ENCODE measurements around the gene PSTPIP1. TPM values are rescaled to one million over a fixed set of nuclear protein-coding genes. Genes with fewer than 3 reads are reported as not detected.
A peak's percentile ranks its signal among the peaks of the same experiment; 100 is the strongest.

The PSTPIP1 gene
- 100 to 1,000 TPM; 225 to 233 TPM for total RNA-seq
- polyA plus RNA-seq: 10 to 100 TPM; 62.4 to 63.3 TPM

- peaks cover 56% of the 10 kb centered on the region for H3K4me1 ChIP-seq (ENCODE audit: insufficient read depth, low read length)
These were observed at the start of gene PSTPIP1 for GRCh38 chr15:76994971-76995945. Gene PSTPIP1 (plus strand): TSS chr15:76995126. CDS start chr15:76995574, 448 bp downstream.

GRCh38 chr15:76945494-76946093, 49.3 kb upstream of the PSTPIP1 start:
- H3K4me1 Mint-ChIP-seq: peaks cover 0 to 6% (median 4%) of the 10 kb centered on the region in 4 donors
- peaks cover 5% of the 10 kb centered on the region for H3K36me3 ChIP-seq (ENCODE audit: insufficient read depth, low read length)
- peaks cover 33 to 51% of the 10 kb centered on the region in 2 donors for H3K36me3 Mint-ChIP-seq
- no peaks in the 10 kb centered on the region for H3K27me3 Mint-ChIP-seq
- no peaks in the 10 kb centered on the region for H3K9me3 ChIP-seq (ENCODE audit: control insufficient read depth in 1 of 2, low read length in 2 of 2)
- intact Hi-C loops (cut with micrococcal nuclease): no loop called here
- H3K4me1 ChIP-seq (ENCODE audit: insufficient read depth, low read length): no peaks in the 10 kb centered on the region
- H3K27me3 ChIP-seq (ENCODE audit: insufficient read depth, low read length): no peaks in the 10 kb centered on the region
- H3K4me3 ChIP-seq (ENCODE audit: low read length in 2 of 2): no peak overlapping the region
- H3K9me3 Mint-ChIP-seq: peaks cover 0 to 2% (median 0%) of the 10 kb centered on the region in 8 donors
- no peak for DNase-seq
- H3K27ac Mint-ChIP-seq: peak overlapping the region in 1 of 7 donors; percentile 9
- CTCF ChIA-PET (ENCODE audit: partially characterized antibody): no interaction called here
- H3K27ac ChIP-seq (ENCODE audit: low read depth, low read length): no peak overlapping the region
- POLR2A ChIA-PET (ENCODE audit: partially characterized antibody): no interaction called here
- no peak overlapping the region for H3K4me3 Mint-ChIP-seq

More at GRCh38 chr15:76994971-76995945, at the start of gene PSTPIP1:
- POLR2A ChIA-PET (ENCODE audit: partially characterized antibody): interaction anchor here (0.7 to 9.4 kb wide), 28 partner anchors 8 to 684 kb away, joined by 3 to 472 read pairs (median 4); partner anchors contain the start of genes ETFA, HMG20A, RCN2 and SCAPER
- peaks cover 4 to 27% of the 10 kb centered on the region in 2 donors for H3K36me3 Mint-ChIP-seq
- no peaks in the 10 kb centered on the region for H3K27me3 Mint-ChIP-seq
- H3K36me3 ChIP-seq (ENCODE audit: insufficient read depth, low read length): peaks cover 9% of the 10 kb centered on the region
- H3K4me3 Mint-ChIP-seq: peak within 1 kb of the TSS; percentile 94 to 97 (median 96)
- DNase-seq: peak; percentile 65 to 76 (median 74)
- H3K27ac Mint-ChIP-seq: peak within 1 kb of the TSS; percentile 92 to 97 (median 96)
- CTCF ChIA-PET (ENCODE audit: partially characterized antibody): interaction anchor here (0.9 to 6.6 kb wide), 11 partner anchors 10 to 128 kb away, joined by 3 to 69 read pairs (median 5); partner anchors contain the start of gene RCN2
- peak within 1 kb of the TSS; percentile 94 to 96 for H3K4me3 ChIP-seq (ENCODE audit: low read length in 2 of 2)
- H3K9me3 Mint-ChIP-seq: peaks cover 0 to 2% (median 0%) of the 10 kb centered on the region in 8 donors
- no peaks in the 10 kb centered on the region for H3K27me3 ChIP-seq (ENCODE audit: insufficient read depth, low read length)
- H3K9me3 ChIP-seq (ENCODE audit: control insufficient read depth in 1 of 2, low read length in 2 of 2): no peaks in the 10 kb centered on the region
- H3K27ac ChIP-seq (ENCODE audit: low read depth, low read length): peak within 1 kb of the TSS; percentile 79
- peaks cover 38 to 92% (median 52%) of the 10 kb centered on the region in 4 donors for H3K4me1 Mint-ChIP-seq
- intact Hi-C loops (cut with micrococcal nuclease): loop anchor here (1.0 to 2.0 kb wide), 5 partner anchors 8 to 76 kb away; partner anchors contain the start of genes RCN2 and TSPAN3

GRCh38 chr15:76947454-76947853, 47.5 kb upstream of the PSTPIP1 start:
- no peak for DNase-seq
- Histone ChIP-seq H3K9me3 (ENCODE audit: control insufficient read depth in 1 of 2, low read length in 2 of 2) (no peaks in the 10 kb centered on the region), H3K36me3 (ENCODE audit: insufficient read depth, low read length) (peaks cover 5% of the 10 kb centered on the region), H3K27me3 (ENCODE audit: insufficient read depth, low read length) (no peaks in the 10 kb centered on the region), H3K4me3 (ENCODE audit: low read length in 2 of 2) (no peak overlapping the region), H3K27ac (ENCODE audit: low read depth, low read length) (no peak overlapping the region), H3K4me1 (ENCODE audit: insufficient read depth, low read length) (no peaks in the 10 kb centered on the region)
- H3K36me3 Mint-ChIP-seq: peaks cover 37 to 52% of the 10 kb centered on the region in 2 donors
- CTCF ChIA-PET (ENCODE audit: partially characterized antibody): interaction anchor here (0.9 to 1.3 kb wide), 2 partner anchors 33 to 78 kb away, joined by 3 to 4 read pairs; no protein-coding TSS in a partner anchor
- H3K9me3 Mint-ChIP-seq: peaks cover 0 to 2% (median 0%) of the 10 kb centered on the region in 8 donors
- H3K27me3 Mint-ChIP-seq: no peaks in the 10 kb centered on the region
- H3K4me3 Mint-ChIP-seq: no peak overlapping the region
- POLR2A ChIA-PET (ENCODE audit: partially characterized antibody): interaction anchor here (0.9 to 1.4 kb wide), 3 partner anchors 12 to 469 kb away, joined by 3 to 5 read pairs (median 3); partner anchors contain the start of gene SCAPER
- H3K27ac Mint-ChIP-seq: peak overlapping the region in 2 of 7 donors; percentile 20 to 73
- intact Hi-C loops (cut with micrococcal nuclease): no loop called here
- H3K4me1 Mint-ChIP-seq: peaks cover 7 to 13% (median 10%) of the 10 kb centered on the region in 4 donors

GRCh38 chr15:76951220-76951619, 43.7 kb upstream of the PSTPIP1 start:
- H3K4me3 Mint-ChIP-seq: no peak overlapping the region
- H3K27me3 ChIP-seq (ENCODE audit: insufficient read depth, low read length): no peaks in the 10 kb centered on the region
- H3K4me1 ChIP-seq (ENCODE audit: insufficient read depth, low read length): no peaks in the 10 kb centered on the region
- no peaks in the 10 kb centered on the region for H3K27me3 Mint-ChIP-seq
- peaks cover 6 to 13% (median 8%) of the 10 kb centered on the region in 4 donors for H3K4me1 Mint-ChIP-seq
- H3K36me3 Mint-ChIP-seq: peaks cover 21 to 31% of the 10 kb centered on the region in 2 donors
- no peaks in the 10 kb centered on the region for H3K36me3 ChIP-seq (ENCODE audit: insufficient read depth, low read length)
- intact Hi-C loops (cut with micrococcal nuclease): no loop called here
- CTCF ChIA-PET (ENCODE audit: partially characterized antibody): interaction anchor here (1.2 kb wide), 1 partner anchor 10 kb away, joined by 4 read pairs; no protein-coding TSS in a partner anchor
- POLR2A ChIA-PET (ENCODE audit: partially characterized antibody): no interaction called here
- H3K9me3 ChIP-seq (ENCODE audit: control insufficient read depth in 1 of 2, low read length in 2 of 2): no peaks in the 10 kb centered on the region
- no peak overlapping the region for H3K4me3 ChIP-seq (ENCODE audit: low read length in 2 of 2)
- H3K27ac Mint-ChIP-seq: peak overlapping the region in 4 of 7 donors; percentile 25 to 57 (median 50)
- no peaks in the 10 kb centered on the region for H3K9me3 Mint-ChIP-seq
- peak in 1 of 5 donors; percentile 6 for DNase-seq
- H3K27ac ChIP-seq (ENCODE audit: low read depth, low read length): no peak overlapping the region

- H3K4me1 Mint-ChIP-seq: peaks cover 6 to 7% (median 7%) of the 10 kb centered on the region in 4 donors
- no peaks in the 10 kb centered on the region for H3K4me1 ChIP-seq (ENCODE audit: insufficient read depth, low read length)
- no peaks in the 10 kb centered on the region for H3K27me3 ChIP-seq (ENCODE audit: insufficient read depth, low read length)
- no peaks in the 10 kb centered on the region for H3K9me3 Mint-ChIP-seq
- no peaks in the 10 kb centered on the region for H3K9me3 ChIP-seq (ENCODE audit: control insufficient read depth in 1 of 2, low read length in 2 of 2)
- H3K4me3 ChIP-seq (ENCODE audit: low read length in 2 of 2): no peak overlapping the region
- no peaks in the 10 kb centered on the region for H3K36me3 ChIP-seq (ENCODE audit: insufficient read depth, low read length)
- no peak overlapping the region for H3K27ac ChIP-seq (ENCODE audit: low read depth, low read length)
- intact Hi-C loops (cut with micrococcal nuclease): no loop called here
- no peak for DNase-seq
- H3K27ac Mint-ChIP-seq: no peak overlapping the region
- ChIA-PET CTCF (ENCODE audit: partially characterized antibody) (no interaction called here), POLR2A (ENCODE audit: partially characterized antibody) (no interaction called here)
- H3K4me3 Mint-ChIP-seq: no peak overlapping the region
- H3K36me3 Mint-ChIP-seq: peaks cover 7 to 12% of the 10 kb centered on the region in 2 donors
- H3K27me3 Mint-ChIP-seq: no peaks in the 10 kb centered on the region
These were observed 41.0 kb upstream of the PSTPIP1 start for GRCh38 chr15:76953913-76954312.

GRCh38 chr15:76954744-76955143, 40.2 kb upstream of the PSTPIP1 start:
- CTCF ChIA-PET (ENCODE audit: partially characterized antibody): interaction anchor here (0.7 to 1.8 kb wide), 2 partner anchors 19 to 39 kb away, joined by 4 to 6 read pairs; no protein-coding TSS in a partner anchor
- intact Hi-C loops (cut with micrococcal nuclease): no loop called here
- Histone ChIP-seq H3K4me1 (ENCODE audit: insufficient read depth, low read length) (no peaks in the 10 kb centered on the region), H3K27me3 (ENCODE audit: insufficient read depth, low read length) (no peaks in the 10 kb centered on the region), H3K27ac (ENCODE audit: low read depth, low read length) (no peak overlapping the region), H3K9me3 (ENCODE audit: control insufficient read depth in 1 of 2, low read length in 2 of 2) (no peaks in the 10 kb centered on the region), H3K36me3 (ENCODE audit: insufficient read depth, low read length) (no peaks in the 10 kb centered on the region), H3K4me3 (ENCODE audit: low read length in 2 of 2) (no peak overlapping the region)
- H3K27me3 Mint-ChIP-seq: no peaks in the 10 kb centered on the region
- POLR2A ChIA-PET (ENCODE audit: partially characterized antibody): no interaction called here
- H3K36me3 Mint-ChIP-seq: peaks cover 7 to 9% of the 10 kb centered on the region in 2 donors
- H3K4me1 Mint-ChIP-seq: peaks cover 6 to 7% (median 7%) of the 10 kb centered on the region in 4 donors
- no peak overlapping the region for H3K4me3 Mint-ChIP-seq
- no peak for DNase-seq
- H3K27ac Mint-ChIP-seq: no peak overlapping the region
- no peaks in the 10 kb centered on the region for H3K9me3 Mint-ChIP-seq

Data from CD4-positive, alpha-beta memory T cell (primary cell).